GM12878 (cell line): ENCODE measurements around the gene COPB1. TPM values are rescaled to one million over a fixed set of nuclear protein-coding genes. Genes with fewer than 3 reads are reported as not detected.

Experiments used
- ATAC-seq: fragments of 200-7000 bp; cut with Tn5 transposase; 3 replicates; pipeline ENCODE4 v1.9.1; 2020; ENCODE audit warnings: mild to moderate bottlenecking, moderate library complexity
- BruUV-seq: library from RNA; stranded (reverse); fragments of 400-500 nt; replicated peaks from 2 replicates; lab custom pipeline; 2021; lab: Mats Ljungman, UMichigan
- CTCF ChIA-PET: fragments of 300-600 bp; sonication (Branson Sonifier 250); formaldehyde crosslinking; extraction: SDS; loops from one replicate; lab custom pipeline; 2021; ENCODE audit warnings: inconsistent platforms; lab: Yijun Ruan, JAX
- POLR2A ChIA-PET: fragments of 350-600 bp; formaldehyde crosslinking; extraction: SDS; loops from one replicate; lab custom pipeline; 2021; ENCODE audit warnings: inconsistent platforms; lab: Charles Lee
- RAD21 ChIA-PET: fragments of 300-600 bp; sonication (Branson Sonifier 250); formaldehyde crosslinking; loops from one replicate; lab custom pipeline; 2023; ENCODE audit warnings: antibody characterized with exemption; ENCODE audit not compliant: unreplicated experiment; lab: Charles Lee
- SMC1A ChIA-PET: fragments of 300-600 bp; sonication (Branson Sonifier 250); formaldehyde crosslinking; loops from one replicate; lab custom pipeline; 2023; ENCODE audit not compliant: unreplicated experiment, uncharacterized antibody; lab: Charles Lee
- DNase-seq: peaks from one replicate; pipeline ENCODE4 v3.0.0-alpha.2; 2011; ENCODE audit warnings: low read depth, low spot score
- FAIRE-seq: peaks from 3 replicates; lab custom pipeline; 2011; peaks lifted over from hg19 to GRCh38; lab: Jason Lieb, UNC
- H2AFZ ChIP-seq: 2 replicates; pipeline ENCODE4 v1.6.0; 2011; ENCODE audit warnings: low read depth, low read length, control low read depth; ENCODE audit not compliant: control insufficient read depth
- H3K27ac ChIP-seq: 2 replicates; pipeline ENCODE4 v1.5.1; 2011; ENCODE audit warnings: control low read depth; ENCODE audit not compliant: control insufficient read depth, insufficient read depth
- H3K27me3 ChIP-seq, 2 experiments: replicated peaks in 1 of 2; 2 replicates each; pipeline versions ENCODE4 v1.6.0 to v1.6.1; 2011; ENCODE audit warnings: low read length in 1 of 2; ENCODE audit not compliant: control insufficient read depth in 2 of 2, insufficient read depth in 2 of 2
- H3K36me3 ChIP-seq, 2 experiments: 2 replicates each; pipeline ENCODE4 v1.5.1; 2011; ENCODE audit warnings: low read length in 1 of 2; ENCODE audit not compliant: control insufficient read depth in 2 of 2, insufficient read depth in 2 of 2
- H3K4me1 ChIP-seq: 2 replicates; pipeline ENCODE4 v1.6.1; 2011; ENCODE audit warnings: mild to moderate bottlenecking, low read length, moderate library complexity, mixed read lengths; ENCODE audit not compliant: control insufficient read depth, insufficient read depth
- H3K4me2 ChIP-seq: 2 replicates; pipeline ENCODE4 v1.6.0; 2011; ENCODE audit warnings: control low read depth; ENCODE audit not compliant: control insufficient read depth, insufficient read depth
- H3K4me3 ChIP-seq: fragments of 200-600 bp; sonication (generic); 2 replicates; pipeline ENCODE4 v1.5.1; 2016
- H3K79me2 ChIP-seq: 2 replicates; pipeline ENCODE4 v1.6.0; 2011; ENCODE audit warnings: low read length; ENCODE audit not compliant: control insufficient read depth, insufficient read depth
- H3K9ac ChIP-seq: 2 replicates; pipeline ENCODE4 v1.8.0; 2011; ENCODE audit warnings: low read length, control low read depth, mixed read lengths; ENCODE audit not compliant: control insufficient read depth, insufficient read depth
- H3K9me3 ChIP-seq: replicated peaks from 3 replicates; pipeline ENCODE4 v1.5.1; 2011; ENCODE audit warnings: mild to moderate bottlenecking, low read length; ENCODE audit not compliant: control insufficient read depth, insufficient read depth
- H4K20me1 ChIP-seq: 2 replicates; pipeline ENCODE4 v1.6.0; 2011; ENCODE audit not compliant: control insufficient read depth, insufficient read depth
- ATF3 ChIP-seq: IDR thresholded peaks from 2 replicates; pipeline ENCODE4 v1.6.1; 2011; ENCODE audit warnings: low read depth, mild to moderate bottlenecking, low read length, moderate library complexity, borderline replicate concordance; ENCODE audit errors: extremely low read depth
- CBX3 ChIP-seq: fragments of 200-600 bp; sonication (generic); IDR thresholded peaks from 2 replicates; pipeline ENCODE4 v1.6.1; 2016; ENCODE audit warnings: low read depth, borderline replicate concordance
- CEBPB ChIP-seq, 2 experiments: fragments of 150-350 bp in 1 of 2; IDR thresholded peaks; 2 replicates each; pipeline ENCODE4 v1.6.1; 2012 to 2014; ENCODE audit warnings: low read depth in 2 of 2, low read length in 2 of 2, borderline replicate concordance in 1 of 2, inconsistent platforms in 1 of 2
- E2F8 ChIP-seq: fragments of 450-650 bp; IDR thresholded peaks from 2 replicates; pipeline ENCODE4 v1.6.1; 2018; ENCODE audit warnings: mild to moderate bottlenecking, low read depth, moderate library complexity; ENCODE audit not compliant: partially characterized antibody
- MYC ChIP-seq: IDR thresholded peaks from 2 replicates; pipeline ENCODE4 v1.6.1; 2011; ENCODE audit warnings: mild to moderate bottlenecking, low read length, moderate library complexity, inconsistent platforms; ENCODE audit not compliant: insufficient read depth, insufficient replicate concordance, insufficient read length, severe bottlenecking
- NR2C2 ChIP-seq: IDR thresholded peaks from 2 replicates; pipeline ENCODE4 v1.6.1; 2011; ENCODE audit warnings: borderline replicate concordance, low read depth; ENCODE audit not compliant: control insufficient read depth, insufficient read length
- SMC3 ChIP-seq: IDR thresholded peaks from 2 replicates; pipeline ENCODE4 v1.6.1; 2011; ENCODE audit warnings: low read length, improper control_type of control experiment, borderline replicate concordance
- YY1 ChIP-seq: IDR thresholded peaks from 2 replicates; pipeline ENCODE4 v1.6.1; 2011; ENCODE audit warnings: low read depth, mild to moderate bottlenecking, low read length
- ZNF384 ChIP-seq: IDR thresholded peaks from 2 replicates; pipeline ENCODE4 v1.6.1; 2012; ENCODE audit warnings: low read depth, mild to moderate bottlenecking, low read length, improper control_type of control experiment, borderline replicate concordance
- ZNF592 ChIP-seq: fragments of 450-650 bp; IDR thresholded peaks from 2 replicates; pipeline ENCODE4 v1.6.1; 2017; ENCODE audit warnings: mild to moderate bottlenecking, moderate library complexity
- ZNF687 ChIP-seq: fragments of 450-650 bp; IDR thresholded peaks from 2 replicates; pipeline ENCODE4 v1.6.1; 2017; ENCODE audit warnings: mild to moderate bottlenecking, moderate library complexity
- ZSCAN29 ChIP-seq: fragments of 450-650 bp; IDR thresholded peaks from 2 replicates; pipeline ENCODE4 v1.6.1; 2017; ENCODE audit warnings: mild to moderate bottlenecking, moderate library complexity
- WGBS: methylation state at CpG from one replicate; pipeline ENCODE4 v1.1.6; 2016; ENCODE audit warnings: low lambda C conversion rate; ENCODE audit not compliant: insufficient replicate concordance, insufficient coverage; ENCODE audit errors: missing lambda C conversion rate; 5-methylcytosine and 5-hydroxymethylcytosine counted together
- in situ Hi-C: fragments of 300-500 bp; cut with MboI; formaldehyde crosslinking; loops from 9 replicates; pipeline ENCODE4 v1.14.3; 2018; ENCODE audit warnings: mixed read lengths
- intact Hi-C: fragments of 100-400 bp; cut with micrococcal nuclease; formaldehyde crosslinking; loops from one replicate; pipeline ENCODE4 v1.14.2; 2022; ENCODE audit not compliant: unreplicated experiment
- polyA plus RNA-seq, 11 experiments: library from polyadenylated mRNA; depleted of rRNA in 4 of 11; unstranded in 6 of 11; stranded (reverse) in 5 of 11; fragments of >200 nt; fragmentation: Nextera tagmentation in 4 of 11; fragmentation: Illumina TruSeq in 1 of 11; extraction: Ambion mirVana in 4 of 11; extraction: Trizol in 1 of 11; gene quantifications; 1 replicate in 1 of 11; 2 replicates in 10 of 11; pipeline versions ENCODE4 v1.2.1 to v1.2.3, GENCODE V29; 2011 to 2016; ENCODE audit warnings: inconsistent platforms in 2 of 11, missing spikeins in 2 of 11, low read depth in 1 of 11
- total RNA-seq, 4 experiments: library from RNA; depleted of rRNA in 3 of 4; stranded (reverse); fragments of >200 nt in 3 of 4; fragmentation: Illumina TruSeq in 1 of 4; extraction: Trizol in 1 of 4; gene quantifications; 2 replicates each; pipeline versions ENCODE4 v1.2.1 to v1.2.3, GENCODE V29; 2013 to 2021

Gene COPB1
- total and polyA plus RNA-seq, 10 of the 15 experiments (the other 5 are each of a cell fraction or from before 2014, with no cell fraction given): 67.0 to 149 (median 109) TPM

- WGBS: 100% methylated on average over 1 of the region's 1 CpG
- in situ Hi-C loops (no loop called here), intact Hi-C loops (no loop called here)
- no peak for ATAC-seq
- H3K4me3 ChIP-seq: no peak overlapping the region
- no peak overlapping the region for H3K27ac ChIP-seq
- no peak overlapping the region for H3K9ac ChIP-seq
- no peaks in the 10 kb centered on the region for H3K27me3 ChIP-seq
- SMC1A ChIA-PET: interaction anchor here (0.9 to 1.4 kb wide), 3 partner anchors 10 to 31 kb away, joined by 3 to 4 read pairs (median 4); no protein-coding TSS in a partner anchor
- no peak for DNase-seq
- H3K79me2 ChIP-seq: peaks cover 16% of the 10 kb centered on the region
- no peak for FAIRE-seq
- CTCF ChIA-PET: interaction anchor here (0.8 kb wide), 1 partner anchor 46 kb away, joined by 3 read pairs; no protein-coding TSS in a partner anchor
- RAD21 ChIA-PET: no interaction called here
- H2AFZ ChIP-seq: no peak overlapping the region
- no TSS peak for BruUV-seq
- H4K20me1 ChIP-seq: no peaks in the 10 kb centered on the region
- no peaks in the 10 kb centered on the region for H3K4me1 ChIP-seq
- H3K4me2 ChIP-seq: no peak overlapping the region
- peaks cover 6 to 16% of the 10 kb centered on the region in 2 experiments for H3K36me3 ChIP-seq
- POLR2A ChIA-PET: interaction anchor here (0.7 kb wide), 1 partner anchor 48 kb away, joined by 3 read pairs; no protein-coding TSS in a partner anchor
- no peaks in the 10 kb centered on the region for H3K9me3 ChIP-seq
- TF ChIP-seq CEBPB (IDR thresholded peaks at IDR 0.05; ENCODE audit: borderline replicate concordance in 1 of 2, low read depth in 2 of 2, low read length in 2 of 2) (no peak), ZNF592 (no peak), ZNF687 (no peak), ATF3 (no peak), E2F8 (no peak), NR2C2 (no peak), ZNF384 (no peak), ZSCAN29 (no peak), CBX3 (no peak), MYC (no peak), YY1 (no peak), SMC3 (no peak)
Measured at GRCh38 chr11:14503023-14503422, 3.4 kb upstream of the COPB1 start.
